Measurements from ENCODE around the gene P2RY11.

Gene P2RY11

GRCh38 chr19:10088949-10089554 is 22.4 kb upstream of the P2RY11 start:
- no peak overlapping the region for H3K4me3 Mint-ChIP-seq
- peaks cover 6% of the 10 kb centered on the region for H3K4me1 Mint-ChIP-seq (ENCODE audit: low read depth)
- no peaks in the 10 kb centered on the region for H3K27me3 Mint-ChIP-seq
- no peak overlapping the region for H3K27ac Mint-ChIP-seq
- no peaks in the 10 kb centered on the region for H3K9me3 Mint-ChIP-seq
- H3K36me3 Mint-ChIP-seq (ENCODE audit: low read depth), result peaks cover 30% of the 10 kb centered on the region

GRCh38 chr19:10089801-10090375 is 21.6 kb upstream of the P2RY11 start:
- no peak overlapping the region for H3K4me3 Mint-ChIP-seq
- H3K36me3 Mint-ChIP-seq (ENCODE audit: low read depth), result peaks cover 36% of the 10 kb centered on the region
- H3K4me1 Mint-ChIP-seq (ENCODE audit: low read depth), result peaks cover 6% of the 10 kb centered on the region
- H3K9me3 Mint-ChIP-seq, result no peaks in the 10 kb centered on the region
- H3K27ac Mint-ChIP-seq, result no peak overlapping the region
- no peaks in the 10 kb centered on the region for H3K27me3 Mint-ChIP-seq

- H3K27ac Mint-ChIP-seq, result no peak overlapping the region
- H3K36me3 Mint-ChIP-seq (ENCODE audit: low read depth), result peaks cover 36% of the 10 kb centered on the region
- peaks cover 11% of the 10 kb centered on the region for H3K4me1 Mint-ChIP-seq (ENCODE audit: low read depth)
These were observed 20.2 kb upstream of the P2RY11 start for GRCh38 chr19:10091370-10091687.

GRCh38 chr19:10091895-10092641 is 19.4 kb upstream of the P2RY11 start:
- peaks cover 36% of the 10 kb centered on the region for H3K36me3 Mint-ChIP-seq (ENCODE audit: low read depth)
- H3K4me1 Mint-ChIP-seq (ENCODE audit: low read depth), result peaks cover 13% of the 10 kb centered on the region
- H3K9me3 Mint-ChIP-seq, result no peaks in the 10 kb centered on the region
- no peak overlapping the region for H3K4me3 Mint-ChIP-seq
- H3K27ac Mint-ChIP-seq, result no peak overlapping the region
- no peaks in the 10 kb centered on the region for H3K27me3 Mint-ChIP-seq

More at GRCh38 chr19:10091370-10091687, 20.2 kb upstream of the P2RY11 start:
- Mint-ChIP-seq H3K9me3 (no peaks in the 10 kb centered on the region), H3K4me3 (no peak overlapping the region), H3K27me3 (no peaks in the 10 kb centered on the region)

- Mint-ChIP-seq H3K4me1 (ENCODE audit: low read depth) (peaks cover 12% of the 10 kb centered on the region), H3K9me3 (no peaks in the 10 kb centered on the region), H3K27ac (no peak overlapping the region), H3K36me3 (ENCODE audit: low read depth) (peaks cover 36% of the 10 kb centered on the region), H3K4me3 (no peak overlapping the region), H3K27me3 (no peaks in the 10 kb centered on the region)
These were observed 18.7 kb upstream of the P2RY11 start for GRCh38 chr19:10092648-10093294.

- peaks cover 17% of the 10 kb centered on the region for H3K4me1 Mint-ChIP-seq (ENCODE audit: low read depth)
- no peak overlapping the region for H3K27ac Mint-ChIP-seq
- H3K9me3 Mint-ChIP-seq, result no peaks in the 10 kb centered on the region
- peaks cover 36% of the 10 kb centered on the region for H3K36me3 Mint-ChIP-seq (ENCODE audit: low read depth)
- H3K27me3 Mint-ChIP-seq, result no peaks in the 10 kb centered on the region
- no peak overlapping the region for H3K4me3 Mint-ChIP-seq
These were observed 18.0 kb upstream of the P2RY11 start for GRCh38 chr19:10093295-10094186.

GRCh38 chr19:10095622-10095947 is 15.9 kb upstream of the P2RY11 start:
- Mint-ChIP-seq H3K9me3 (no peaks in the 10 kb centered on the region), H3K4me1 (ENCODE audit: low read depth) (peaks cover 33% of the 10 kb centered on the region), H3K27ac (peak overlapping the region; percentile 70), H3K4me3 (peak overlapping the region; percentile 55), H3K36me3 (ENCODE audit: low read depth) (peaks cover 30% of the 10 kb centered on the region), H3K27me3 (no peaks in the 10 kb centered on the region)

GRCh38 chr19:10095948-10096614 is 15.4 kb upstream of the P2RY11 start:
- Mint-ChIP-seq H3K27me3 (no peaks in the 10 kb centered on the region), H3K4me3 (peak overlapping the region; percentile 55), H3K9me3 (no peaks in the 10 kb centered on the region), H3K27ac (peak overlapping the region; percentile 70), H3K4me1 (ENCODE audit: low read depth) (peaks cover 38% of the 10 kb centered on the region), H3K36me3 (ENCODE audit: low read depth) (peaks cover 30% of the 10 kb centered on the region)

GRCh38 chr19:10096615-10096963 is 14.9 kb upstream of the P2RY11 start:
- Mint-ChIP-seq H3K27me3 (no peaks in the 10 kb centered on the region), H3K27ac (peak overlapping the region; percentile 63), H3K4me1 (ENCODE audit: low read depth) (peaks cover 43% of the 10 kb centered on the region), H3K4me3 (peak overlapping the region; percentile 47), H3K9me3 (no peaks in the 10 kb centered on the region), H3K36me3 (ENCODE audit: low read depth) (peaks cover 28% of the 10 kb centered on the region)

GRCh38 chr19:10100163-10100785 is 11.2 kb upstream of the P2RY11 start:
- no peaks in the 10 kb centered on the region for H3K9me3 Mint-ChIP-seq
- H3K27ac Mint-ChIP-seq, result peak overlapping the region; percentile 85
- peaks cover 3% of the 10 kb centered on the region for H3K36me3 Mint-ChIP-seq (ENCODE audit: low read depth)
- H3K27me3 Mint-ChIP-seq, result no peaks in the 10 kb centered on the region
- peak overlapping the region; percentile 63 for H3K4me3 Mint-ChIP-seq
- H3K4me1 Mint-ChIP-seq (ENCODE audit: low read depth), result peaks cover 77% of the 10 kb centered on the region

GRCh38 chr19:10102787-10103236 is 8.7 kb upstream of the P2RY11 start:
- Mint-ChIP-seq H3K4me1 (ENCODE audit: low read depth) (peaks cover 84% of the 10 kb centered on the region), H3K27me3 (no peaks in the 10 kb centered on the region), H3K27ac (peak overlapping the region; percentile 98), H3K9me3 (no peaks in the 10 kb centered on the region), H3K36me3 (ENCODE audit: low read depth) (peaks cover 16% of the 10 kb centered on the region), H3K4me3 (peak overlapping the region; percentile 75)

- Mint-ChIP-seq H3K4me1 (ENCODE audit: low read depth) (peaks cover 86% of the 10 kb centered on the region), H3K4me3 (peak overlapping the region; percentile 95), H3K27ac (peak overlapping the region; percentile 100), H3K9me3 (no peaks in the 10 kb centered on the region), H3K36me3 (ENCODE audit: low read depth) (peaks cover 28% of the 10 kb centered on the region), H3K27me3 (no peaks in the 10 kb centered on the region)
These were observed 7.4 kb upstream of the P2RY11 start for GRCh38 chr19:10104130-10104513.

- H3K36me3 Mint-ChIP-seq (ENCODE audit: low read depth), result peaks cover 32% of the 10 kb centered on the region
- peak overlapping the region; percentile 100 for H3K27ac Mint-ChIP-seq
- no peaks in the 10 kb centered on the region for H3K9me3 Mint-ChIP-seq
- peaks cover 88% of the 10 kb centered on the region for H3K4me1 Mint-ChIP-seq (ENCODE audit: low read depth)
- H3K27me3 Mint-ChIP-seq, result no peaks in the 10 kb centered on the region
- H3K4me3 Mint-ChIP-seq, result peak overlapping the region; percentile 95
These were observed 6.6 kb upstream of the P2RY11 start for GRCh38 chr19:10104665-10105508.
